HepG2 (cell line): ENCODE measurements around the gene CYBRD1. TPM values are rescaled to one million over a fixed set of nuclear protein-coding genes. Genes with fewer than 3 reads are reported as not detected.

Experiments
- ATAC-seq: fragments of 200-7000 bp; cut with Tn5 transposase; 3 replicates; pipeline ENCODE4 v1.9.1; 2020; ENCODE audit warnings: mild to moderate bottlenecking, moderate library complexity
- BruUV-seq: library from RNA; stranded (reverse); fragments of 400-500 nt; replicated peaks from 2 replicates; lab custom pipeline; 2021; lab: Mats Ljungman, UMichigan
- CTCF ChIA-PET: fragments of 300-600 bp; formaldehyde crosslinking; extraction: SDS; loops from one replicate; lab custom pipeline; 2021; ENCODE audit warnings: low total read pairs, inconsistent platforms, low intra/inter-chr PET ratio; lab: Yijun Ruan, JAX
- POLR2A ChIA-PET: fragments of 350-600 bp; sonication (Branson Sonifier 250); formaldehyde crosslinking; loops from one replicate; lab custom pipeline; 2020; ENCODE audit warnings: antibody characterized with exemption, inconsistent platforms; lab: Yijun Ruan, JAX
- DNase-seq: peaks from one replicate; pipeline ENCODE4 v3.0.0-alpha.2; 2015; ENCODE audit warnings: low spot score
- FAIRE-seq: peaks from 3 replicates; lab custom pipeline; 2011; peaks lifted over from hg19 to GRCh38; lab: Jason Lieb, UNC
- H2AFZ ChIP-seq: one replicate; pipeline ENCODE4 v1.6.1; 2011; ENCODE audit warnings: low read length, inconsistent platforms
- H3K27ac ChIP-seq: fragments of 300-600 bp; 3 replicates; pipeline ENCODE4 v1.8.0; 2011; ENCODE audit warnings: mixed run types, mild to moderate bottlenecking, mixed read lengths, low read length, inconsistent platforms; ENCODE audit not compliant: insufficient read depth; ENCODE audit errors: extremely low read length
- H3K27me3 ChIP-seq, 2 experiments: fragments of 200-600 bp in 1 of 2; 2 replicates in 1 of 2; 3 replicates in 1 of 2; pipeline versions ENCODE4 v1.6.0 to v1.8.0; 2011; ENCODE audit warnings: low read length in 2 of 2, mild to moderate bottlenecking in 2 of 2, moderate library complexity in 2 of 2, inconsistent platforms in 1 of 2; ENCODE audit not compliant: insufficient read depth in 2 of 2, control insufficient read depth in 1 of 2
- H3K36me3 ChIP-seq, 2 experiments: fragments of 200-600 bp in 1 of 2; replicated peaks in 1 of 2; 2 replicates in 1 of 2; 3 replicates in 1 of 2; pipeline versions ENCODE4 v1.5.1 to v1.8.0; 2011; ENCODE audit warnings: low read length in 2 of 2, inconsistent platforms in 1 of 2; ENCODE audit not compliant: insufficient read depth in 2 of 2, control insufficient read depth in 1 of 2
- H3K4me1 ChIP-seq: 2 replicates; pipeline ENCODE4 v1.5.1; 2012; ENCODE audit warnings: low read length, inconsistent platforms; ENCODE audit not compliant: insufficient read depth
- H3K4me2 ChIP-seq: 2 replicates; pipeline ENCODE4 v1.6.0; 2011; ENCODE audit warnings: low read depth, low read length, inconsistent platforms
- H3K4me3 ChIP-seq, 3 experiments: fragments of 200-600 bp in 1 of 3; sonication (generic), shearing (Covaris generic) in 1 of 3; replicated peaks in 1 of 3; 2 replicates each; pipeline ENCODE4 v1.5.1; 2011 to 2016; ENCODE audit warnings: low read length in 3 of 3, inconsistent platforms in 2 of 3, low read depth in 2 of 3, mild to moderate bottlenecking in 2 of 3, control low read depth in 1 of 3, mixed read lengths in 1 of 3; ENCODE audit not compliant: insufficient read depth in 1 of 3
- H3K79me2 ChIP-seq: one replicate; pipeline ENCODE4 v1.6.1; 2011; ENCODE audit warnings: low read length, inconsistent platforms; ENCODE audit not compliant: insufficient read depth
- H3K9ac ChIP-seq: 2 replicates; pipeline ENCODE4 v1.6.0; 2011; ENCODE audit warnings: mild to moderate bottlenecking, low read depth, low read length, inconsistent platforms; ENCODE audit not compliant: insufficient read depth
- H3K9me3 ChIP-seq: 2 replicates; pipeline ENCODE4 v1.5.1; 2012; ENCODE audit warnings: mild to moderate bottlenecking, low read length
- H4K20me1 ChIP-seq: 2 replicates; pipeline ENCODE4 v1.6.0; 2011; ENCODE audit warnings: inconsistent platforms, mild to moderate bottlenecking, low read length, moderate library complexity; ENCODE audit not compliant: insufficient read depth
- CBX1 ChIP-seq: IDR thresholded peaks from one replicate; pipeline ENCODE4 v1.6.1; 2016; ENCODE audit warnings: antibody characterized with exemption, low read depth
- CBX5 ChIP-seq: sonication (generic); formaldehyde crosslinking; IDR thresholded peaks from 2 replicates; pipeline ENCODE4 v1.4.0; 2020; ENCODE audit warnings: missing genetic modification reagents, borderline replicate concordance
- HNF4A ChIP-seq: sonication (generic); formaldehyde crosslinking; IDR thresholded peaks from 2 replicates; pipeline ENCODE4 v1.4.0; 2020; ENCODE audit warnings: missing genetic modification reagents
- MAFF ChIP-seq: IDR thresholded peaks from 2 replicates; pipeline ENCODE4 v1.6.1; 2011; ENCODE audit warnings: low read depth, low read length, improper control_type of control experiment
- MAFK ChIP-seq, 2 experiments: IDR thresholded peaks in 1 of 2; conservative IDR thresholded peaks in 1 of 2; 2 replicates each; pipeline ENCODE4 v1.6.1; 2011; ENCODE audit warnings: improper control_type of control experiment in 2 of 2, low read length in 2 of 2
- MED8 ChIP-seq: sonication (generic); formaldehyde crosslinking; IDR thresholded peaks from 2 replicates; pipeline ENCODE4 v1.8.1; 2023; ENCODE audit warnings: mild to moderate bottlenecking, missing genetic modification reagents; ENCODE audit not compliant: insufficient replicate concordance
- MYC ChIP-seq: sonication (generic); formaldehyde crosslinking; IDR thresholded peaks from 2 replicates; pipeline ENCODE4 v1.9.0; 2021; ENCODE audit warnings: missing genetic modification reagents, borderline replicate concordance
- NR2F6 ChIP-seq, 2 experiments: IDR thresholded peaks; 2 replicates each; pipeline ENCODE4 v1.6.1; 2016; ENCODE audit warnings: antibody characterized with exemption in 1 of 2, mild to moderate bottlenecking in 1 of 2
- POGZ ChIP-seq: sonication (generic); formaldehyde crosslinking; IDR thresholded peaks from 2 replicates; pipeline ENCODE4 v1.4.0; 2020; ENCODE audit warnings: mild to moderate bottlenecking, missing genetic modification reagents
- SCMH1 ChIP-seq: sonication (generic); formaldehyde crosslinking; IDR thresholded peaks from 2 replicates; pipeline ENCODE4 v1.9.0; 2021; ENCODE audit warnings: missing genetic modification reagents, mild to moderate bottlenecking, borderline replicate concordance
- SIN3A ChIP-seq: IDR thresholded peaks from 2 replicates; pipeline ENCODE4 v1.6.1; 2011; ENCODE audit warnings: low read depth, mild to moderate bottlenecking, control low read depth, low read length, borderline replicate concordance
- SMARCE1 ChIP-seq: fragments of 450-650 bp; IDR thresholded peaks from 2 replicates; pipeline ENCODE4 v1.6.1; 2017; ENCODE audit warnings: borderline replicate concordance
- SNAPC2 ChIP-seq: sonication (generic); formaldehyde crosslinking; IDR thresholded peaks from 2 replicates; pipeline ENCODE4 v1.8.1; 2022; ENCODE audit warnings: mild to moderate bottlenecking, missing genetic modification reagents
- TFDP1 ChIP-seq: IDR thresholded peaks from 2 replicates; pipeline ENCODE4 v1.6.1; 2016; ENCODE audit warnings: missing compliant biosample characterization, missing genetic modification reagents, borderline replicate concordance
- ZNF441 ChIP-seq: sonication (generic); formaldehyde crosslinking; IDR thresholded peaks from 2 replicates; pipeline ENCODE4 v1.7.0; 2021; ENCODE audit warnings: missing genetic modification reagents, borderline replicate concordance
- ZNF557 ChIP-seq: sonication (generic); formaldehyde crosslinking; IDR thresholded peaks from 2 replicates; pipeline ENCODE4 v1.4.0; 2020; ENCODE audit warnings: missing genetic modification reagents
- ZNF766 ChIP-seq: sonication (generic); formaldehyde crosslinking; IDR thresholded peaks from 2 replicates; pipeline ENCODE4 v1.5.0; 2020; ENCODE audit warnings: missing genetic modification reagents, borderline replicate concordance
- WGBS: methylation state at CpG from one replicate; pipeline ENCODE4 v1.1.6; 2017; ENCODE audit warnings: low lambda C conversion rate; 5-methylcytosine and 5-hydroxymethylcytosine counted together
- in situ Hi-C: cut with HindIII; loops from 2 replicates; pipeline ENCODE4 v1.10.0; 2017; ENCODE audit warnings: low pct_unique_long_range_greater_than_20kb; ENCODE audit not compliant: extremely low pct_ligation_motif_present
- intact Hi-C: fragments of 100-400 bp; cut with micrococcal nuclease; formaldehyde crosslinking; loops from one replicate; pipeline ENCODE4 v1.10.0; 2022; ENCODE audit not compliant: unreplicated experiment
- polyA plus RNA-seq, 8 experiments: library from polyadenylated mRNA; depleted of rRNA in 3 of 8; stranded (reverse) in 7 of 8; unstranded in 1 of 8; fragments of >200 nt; fragmentation: Illumina TruSeq in 4 of 8; extraction: Trizol in 4 of 8; gene quantifications; 2 replicates each; pipeline versions ENCODE4 v1.2.1 to v1.2.3, GENCODE V29; 2011 to 2016; ENCODE audit warnings: low read depth in 4 of 8, missing spikeins in 1 of 8, mixed read lengths in 1 of 8; ENCODE audit not compliant: insufficient read depth in 1 of 8
- total RNA-seq, 5 experiments: library from RNA; depleted of rRNA; stranded (reverse); fragments of >200 nt; fragmentation: Illumina TruSeq; extraction: Trizol; gene quantifications; 2 replicates each; pipeline ENCODE4 v1.2.3, GENCODE V29; 2016; ENCODE audit warnings: low read depth in 1 of 5

Gene CYBRD1
- total and polyA plus RNA-seq, 2 of the 13 experiments (the other 11 are each of a cell fraction or from before 2014, with no cell fraction given) = 0.13 to 0.42 TPM

GRCh38 chr2:171512014-171512413 is 10.3 kb upstream of the CYBRD1 start:
- no TSS peak for BruUV-seq

GRCh38 chr2:171512683-171513195 is 9.5 kb upstream of the CYBRD1 start:
- POLR2A ChIA-PET = no interaction called here
- FAIRE-seq (no peak), DNase-seq (no peak), ATAC-seq (no peak)
- H3K4me1 ChIP-seq = no peaks in the 10 kb centered on the region
- intact Hi-C loops = no loop called here
- no peak overlapping the region for H3K27ac ChIP-seq
- H3K36me3 ChIP-seq = no peaks in the 10 kb centered on the region
- no TSS peak for BruUV-seq
- H3K79me2 ChIP-seq = no peaks in the 10 kb centered on the region
- H2AFZ ChIP-seq = no peak overlapping the region
- H3K27me3 ChIP-seq = peaks cover 3 to 7% of the 10 kb centered on the region in 2 experiments; a peak in 2 of 5 replicates
- TF ChIP-seq CBX1 = no peak
- no peak for TF ChIP-seq SCMH1
- TF ChIP-seq NR2F6 (IDR thresholded peaks at IDR 0.05) = no peak
- no peak for TF ChIP-seq NR2F6 (CRISPR knock-in tag; IDR thresholded peaks at IDR 0.05)
- TF ChIP-seq SNAPC2 (CRISPR knock-in tag) = no peak
- TF ChIP-seq ZNF557 (CRISPR knock-in tag) = no peak
- 0 out of 2 replicates have a peak, but pooled peaks have one; percentile 8 for TF ChIP-seq MAFF
- no peak for TF ChIP-seq CBX5 (CRISPR knock-in tag)
- TF ChIP-seq POGZ (CRISPR knock-in tag) = no peak
- no peak for TF ChIP-seq HNF4A (CRISPR knock-in tag)
- no peak for TF ChIP-seq SMARCE1
- no peak for TF ChIP-seq MYC (CRISPR knock-in tag)
- peak; percentile 32 to 51; a peak in 3 of 4 replicates for TF ChIP-seq MAFK (conservative IDR thresholded peaks at IDR 0.05 in 1 of 2, IDR thresholded peaks at IDR 0.05 in 1 of 2; ENCODE audit: low read length in 2 of 2)
- TF ChIP-seq ZNF766 (CRISPR knock-in tag) = no peak
- H4K20me1 ChIP-seq = no peaks in the 10 kb centered on the region
- no peak overlapping the region for H3K4me2 ChIP-seq
- WGBS = 27% methylated on average over 1 of the region's 1 CpG
- in situ Hi-C loops = no loop called here
- no peaks in the 10 kb centered on the region for H3K9me3 ChIP-seq
- H3K4me3 ChIP-seq = no peak overlapping the region
- no peak overlapping the region for H3K9ac ChIP-seq
- CTCF ChIA-PET = no interaction called here

More at GRCh38 chr2:171512014-171512413, 10.3 kb upstream of the CYBRD1 start:
- Histone ChIP-seq H3K9me3 (no peaks in the 10 kb centered on the region), H3K27me3 (peaks cover 3 to 7% of the 10 kb centered on the region in 2 experiments; a peak in 2 of 5 replicates), H3K36me3 (no peaks in the 10 kb centered on the region), H3K4me1 (no peaks in the 10 kb centered on the region), H4K20me1 (no peaks in the 10 kb centered on the region), H3K79me2 (no peaks in the 10 kb centered on the region), H3K27ac (no peak overlapping the region), H3K9ac (no peak overlapping the region), H2AFZ (no peak overlapping the region), H3K4me2 (no peak overlapping the region), H3K4me3 (no peak overlapping the region)
- WGBS = 21% methylated on average over 2 of the region's 2 CpGs
- ATAC-seq (no peak), FAIRE-seq (no peak), DNase-seq (no peak)
- ChIA-PET POLR2A (no interaction called here), CTCF (no interaction called here)
- in situ Hi-C loops (no loop called here), intact Hi-C loops (no loop called here)
- TF ChIP-seq ZNF766 (CRISPR knock-in tag) = no peak
- no peak for TF ChIP-seq MED8
- TF ChIP-seq ZNF441 (CRISPR knock-in tag) = no peak
- TF ChIP-seq SIN3A = no peak
- TF ChIP-seq TFDP1 (CRISPR knock-in tag) = no peak
